Activated CD8-positive, alpha-beta memory T cell treated with anti-CD3 and anti-CD28 coated beads, Interleukin-2, amount 50 U/mL, for 48 hours (primary cell): ENCODE data around the gene NR2F2.

Experiments
- DNase-seq: peaks from one replicate; pipeline ENCODE4 v3.0.0-alpha.2; 2020

Gene NR2F2

GRCh38 chr15:96355568-96356187 is 25.2 kb downstream of the NR2F2 start:
- DNase-seq = no peak

- peak; percentile 92 for DNase-seq
Observed at GRCh38 chr15:96356494-96357455, 26.3 kb downstream of the NR2F2 start.

GRCh38 chr15:96358001-96358801 is 27.7 kb downstream of the NR2F2 start:
- no peak for DNase-seq

GRCh38 chr15:96358821-96359615 is 28.5 kb downstream of the NR2F2 start:
- no peak for DNase-seq

DNA sequence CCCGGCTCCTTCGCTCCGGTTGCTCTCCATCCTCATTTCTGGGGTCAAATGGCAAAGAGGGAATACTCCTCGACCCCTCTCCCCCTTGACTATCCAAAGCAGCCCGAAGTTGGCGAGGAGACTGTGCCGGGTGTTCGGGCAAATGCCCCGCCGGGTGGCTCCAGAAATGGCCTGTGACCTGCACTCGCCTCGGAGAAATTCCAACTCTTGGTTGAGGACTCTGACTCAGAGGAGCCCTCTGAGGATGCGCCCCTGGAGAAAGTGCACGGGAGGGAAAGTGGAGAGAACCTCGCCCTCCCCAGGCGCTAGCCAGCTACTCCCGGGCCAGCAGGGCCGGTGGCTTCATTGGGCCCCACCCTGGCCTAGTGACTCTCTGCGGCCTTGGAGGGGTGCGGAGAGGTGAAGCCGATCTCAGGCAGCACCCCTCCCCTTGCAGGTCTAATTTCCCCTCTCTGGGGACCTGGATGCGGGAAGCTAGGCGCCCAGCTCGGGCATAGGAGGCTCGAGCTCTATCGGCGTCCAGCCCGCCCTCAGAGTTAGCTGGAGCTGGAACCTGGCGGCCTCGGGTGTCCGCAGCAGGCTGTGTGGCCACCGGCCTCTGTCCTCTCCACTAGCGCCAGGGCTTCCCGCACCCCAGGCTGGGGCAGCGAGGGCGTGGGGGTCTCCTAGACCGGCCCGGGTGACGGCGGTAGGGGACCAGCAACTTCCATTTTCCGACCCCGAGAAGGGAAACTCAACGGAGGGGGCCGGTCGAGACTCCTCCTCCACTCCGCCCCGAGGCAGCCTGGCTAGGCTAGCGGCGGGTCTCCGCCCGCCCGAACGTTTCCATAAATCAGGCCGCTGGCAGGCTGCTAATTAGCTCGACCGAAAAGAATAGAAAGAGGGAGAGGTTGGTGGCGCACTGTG is 29.4 kb downstream of the NR2F2 start:
- DNase-seq = no peak

DNA sequence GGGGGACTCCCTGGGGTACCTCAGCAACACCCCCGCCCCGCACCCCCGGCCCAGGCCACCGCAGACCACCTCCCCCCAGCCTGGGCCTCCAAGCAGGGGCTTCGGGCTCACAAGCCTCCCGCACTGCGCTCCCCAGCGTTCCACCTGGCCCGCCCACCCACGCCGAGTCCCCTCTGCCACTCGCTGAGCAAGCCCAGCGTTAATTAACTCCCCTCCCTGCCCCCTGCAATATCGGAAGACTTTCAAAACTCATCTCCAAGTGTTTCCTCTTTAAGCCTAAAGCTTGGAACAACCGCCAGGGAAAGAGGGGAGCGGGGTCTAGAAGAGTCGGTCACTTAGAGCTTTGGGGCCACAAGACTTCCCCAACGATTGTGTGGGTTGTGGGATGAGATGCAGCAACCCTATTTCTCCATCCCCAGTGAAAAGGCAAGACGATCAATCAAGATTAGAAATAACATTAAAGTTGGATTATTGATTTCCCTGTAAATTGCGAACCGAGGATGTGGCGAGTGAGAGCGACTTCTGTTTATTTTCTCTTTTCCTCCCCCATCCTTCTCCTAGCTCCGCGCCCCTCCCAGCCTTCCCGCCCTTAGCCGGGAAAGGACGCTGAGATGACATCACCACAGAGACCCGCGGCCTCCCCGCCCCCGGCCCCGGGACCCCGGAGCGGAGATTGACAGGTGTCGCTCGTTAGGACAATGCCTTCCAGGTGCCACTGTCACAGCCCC is 30.2 kb downstream of the NR2F2 start:
- DNase-seq = no peak

DNA sequence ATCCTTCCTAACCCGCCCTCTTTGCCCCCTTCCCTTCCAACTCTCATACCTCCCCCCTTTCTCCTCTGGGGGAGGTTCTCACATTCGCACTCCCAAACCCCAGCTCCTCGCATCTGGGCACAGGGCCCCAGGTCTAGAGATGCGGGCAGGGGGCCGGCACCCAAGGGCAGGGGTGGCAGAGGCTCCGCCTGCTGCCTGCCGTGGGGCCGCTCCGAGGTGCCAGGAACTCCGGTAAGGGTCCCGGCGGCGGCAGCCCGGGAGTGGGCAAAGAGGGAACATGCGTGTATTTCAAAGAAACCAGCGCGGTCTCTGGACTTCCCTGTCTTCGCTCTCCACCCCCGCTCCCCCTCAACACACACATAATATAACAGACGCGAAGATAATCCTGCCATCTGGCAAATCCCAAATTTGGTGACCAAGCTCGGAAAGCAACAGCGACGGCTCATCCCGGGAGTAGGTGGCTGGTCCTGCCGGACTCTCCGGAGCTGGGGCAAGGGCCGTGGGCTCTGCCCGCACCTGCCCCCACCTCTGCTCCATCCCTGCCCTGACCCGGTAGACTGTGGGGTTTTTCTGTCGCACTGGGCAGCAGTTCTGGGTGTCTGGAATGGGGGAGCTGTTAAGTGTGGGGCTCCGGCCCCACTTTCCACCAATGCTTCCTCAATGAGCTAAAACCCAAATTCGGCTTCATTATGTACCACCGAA is 31.0 kb downstream of the NR2F2 start:
- DNase-seq = no peak

DNA sequence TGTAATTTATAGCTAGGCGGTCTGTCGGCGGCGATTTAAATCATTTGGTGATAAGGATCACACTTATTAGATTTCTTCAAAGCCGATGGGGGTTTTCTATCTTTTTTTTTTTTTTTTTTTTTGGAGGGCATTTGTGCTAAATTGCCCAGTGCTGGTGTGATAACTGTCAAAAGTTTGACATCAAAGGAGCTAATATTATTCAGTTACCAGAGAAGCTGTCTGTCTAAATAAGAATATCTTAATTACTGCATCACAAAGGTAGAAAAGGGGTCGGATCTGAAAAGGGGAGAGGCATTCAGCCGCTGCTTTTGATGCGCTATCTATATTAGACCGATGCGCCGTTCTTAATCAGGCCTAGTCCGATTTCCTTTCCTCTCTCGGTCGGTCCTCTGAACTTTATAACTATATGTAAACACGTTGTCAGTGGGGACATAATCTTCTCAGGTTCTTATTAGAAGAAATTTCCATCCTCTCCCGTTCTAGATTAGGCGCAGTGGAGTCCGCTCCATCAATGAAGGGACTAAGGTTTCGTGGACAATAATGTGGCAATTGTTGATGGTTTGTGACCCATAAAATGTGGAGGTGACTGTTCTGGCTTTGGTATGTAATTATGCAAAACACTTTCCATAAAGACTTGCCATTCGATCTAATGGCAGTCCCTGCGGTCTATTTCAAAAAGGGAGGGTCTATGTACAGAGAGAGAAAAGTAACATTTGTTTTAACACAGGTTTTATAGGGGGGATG is 31.7 kb downstream of the NR2F2 start:
- DNase-seq = no peak

DNA sequence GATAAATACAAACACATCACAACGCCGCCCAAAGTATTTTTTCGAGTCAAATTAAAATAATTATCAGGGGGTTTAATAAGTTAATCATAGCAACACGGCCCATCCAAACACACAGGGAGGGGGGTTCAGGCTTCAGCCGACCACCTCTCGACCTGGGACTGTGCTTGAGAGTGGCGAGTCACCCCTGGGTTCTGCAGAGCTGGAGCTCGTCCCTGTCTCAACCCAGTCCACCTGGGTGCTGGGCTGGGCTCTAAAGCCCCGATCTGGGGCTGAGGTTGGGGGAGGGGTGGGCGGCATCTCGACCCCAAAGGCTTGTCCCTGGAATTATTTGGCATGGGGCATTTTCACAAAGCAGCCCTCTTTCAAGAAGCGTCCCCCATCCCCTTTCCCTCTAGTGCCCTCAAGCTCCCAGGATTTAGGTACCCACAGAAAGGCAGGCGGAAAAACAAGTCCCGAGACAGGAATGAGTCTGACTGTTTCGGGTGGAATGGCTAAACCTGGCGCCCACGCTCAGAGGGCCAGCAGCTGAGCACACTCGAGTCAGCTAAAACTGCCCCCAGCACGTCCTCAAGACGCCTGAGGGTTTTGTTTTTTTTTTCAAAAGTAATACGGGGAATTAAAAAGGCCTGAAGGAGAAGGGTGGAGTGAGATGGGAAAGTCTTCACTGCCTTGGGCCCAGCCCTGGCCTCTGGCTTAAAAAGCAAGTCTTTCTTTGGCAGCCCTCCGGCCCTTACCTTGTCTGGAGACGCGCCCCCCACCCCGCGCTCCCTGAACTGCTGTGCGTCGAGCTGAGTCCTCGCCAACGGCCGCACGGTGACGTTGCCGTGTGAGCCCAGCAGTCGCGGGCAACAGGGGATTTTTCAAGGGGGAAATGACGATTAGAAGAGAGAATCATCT is 32.5 kb downstream of the NR2F2 start:
- no peak for DNase-seq

DNA sequence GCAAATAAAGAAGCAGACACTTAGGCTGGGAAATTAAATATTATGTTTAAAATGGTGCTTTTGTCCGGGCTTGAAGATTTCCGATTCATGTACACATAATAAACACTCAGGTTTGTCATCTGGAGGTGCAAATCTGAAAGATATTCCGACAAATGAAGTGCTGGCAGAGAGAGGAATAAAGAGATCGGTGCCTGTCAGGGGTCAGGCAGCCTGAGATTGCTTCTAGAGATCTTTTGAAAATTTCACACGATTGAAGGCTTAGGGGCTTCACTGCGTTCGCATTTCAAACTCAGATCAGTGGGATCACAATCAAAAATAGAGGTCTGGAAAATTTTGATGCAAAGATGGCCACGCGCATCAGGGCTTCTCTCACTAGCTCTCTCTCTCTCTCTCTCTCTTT is 33.2 kb downstream of the NR2F2 start:
- DNase-seq = no peak

DNA sequence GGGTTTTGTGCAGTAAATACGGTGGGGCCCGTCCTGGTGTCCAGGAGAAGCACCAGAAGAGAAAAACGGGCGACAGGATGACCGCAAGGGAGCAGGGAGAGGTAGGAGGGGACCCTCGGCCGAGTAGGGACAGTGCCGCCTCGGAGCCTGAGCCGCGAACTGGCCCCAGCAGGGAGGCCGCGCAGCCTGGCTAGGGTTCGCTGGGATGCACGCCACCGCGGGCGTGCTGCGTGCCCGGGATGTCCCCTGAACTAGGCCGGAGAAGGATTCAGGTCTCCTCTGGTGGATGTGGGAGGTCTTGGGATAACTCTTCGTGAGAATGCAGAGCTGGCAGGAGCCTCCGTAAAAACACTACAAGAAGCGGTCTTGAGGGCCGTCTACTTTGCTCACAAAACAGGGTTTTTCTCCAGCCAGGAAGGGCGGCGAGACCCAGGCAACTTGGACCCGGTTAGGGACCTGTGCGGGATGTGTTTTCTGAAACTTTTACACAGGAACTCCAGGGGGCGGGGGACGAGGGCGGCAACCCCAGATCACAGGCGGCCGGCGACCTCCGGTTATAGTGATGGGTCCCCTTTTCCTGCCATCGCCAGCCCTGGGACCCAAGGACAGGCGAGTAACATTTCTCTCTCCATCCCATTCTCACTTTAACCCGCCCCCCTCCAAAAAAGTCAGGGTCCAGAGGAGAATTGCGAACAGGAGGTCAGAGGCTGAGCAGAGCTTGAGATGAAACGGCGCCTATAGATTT is 35.5 kb downstream of the NR2F2 start:
- DNase-seq = no peak

- DNase-seq = no peak
Observed at GRCh38 chr15:96366526-96366877, 36.0 kb downstream of the NR2F2 start.

DNA sequence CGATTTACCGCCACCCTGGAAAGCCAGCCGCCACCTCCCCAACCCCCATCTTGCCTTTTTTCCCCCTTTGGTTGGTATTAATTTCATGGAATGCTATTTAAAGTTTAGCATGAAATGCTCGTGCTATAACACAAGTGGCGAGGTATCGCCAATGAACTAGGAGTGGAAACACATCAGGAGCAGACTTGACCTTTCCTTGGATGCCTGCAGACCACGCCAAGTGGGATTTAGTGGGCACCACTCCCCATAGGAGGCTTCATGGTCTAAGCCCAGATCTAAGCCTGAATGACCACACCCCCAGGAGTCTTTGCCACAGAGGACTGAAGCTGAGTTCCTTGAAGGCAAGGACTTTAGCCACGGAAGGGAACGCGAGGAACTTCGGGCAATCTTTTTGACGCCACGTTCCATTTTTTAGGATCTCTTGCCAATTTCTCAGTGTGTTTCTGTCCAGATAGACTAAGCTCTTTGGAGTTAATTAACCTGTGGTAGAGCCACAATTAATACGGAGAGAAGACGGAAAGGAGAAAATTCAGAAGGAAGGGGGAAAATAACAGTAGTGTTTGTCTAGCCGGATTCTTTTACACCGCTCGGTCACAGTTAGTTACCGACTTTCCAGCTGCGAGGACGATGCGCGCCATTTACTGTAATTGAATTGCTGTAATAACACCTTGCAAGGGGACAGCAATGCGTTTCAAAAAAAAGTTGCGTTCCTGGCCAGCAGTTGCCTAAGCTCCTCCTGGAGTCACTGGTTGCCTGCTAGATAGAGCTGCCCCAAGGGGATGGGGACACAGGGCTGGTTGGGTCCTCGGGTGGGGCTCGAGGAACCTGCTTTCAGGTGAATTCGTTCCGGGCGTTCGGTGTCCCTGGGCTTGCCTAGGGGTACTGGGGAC is 37.1 kb downstream of the NR2F2 start:
- no peak for DNase-seq

GRCh38 chr15:96369351-96369750 is 38.9 kb downstream of the NR2F2 start:
- DNase-seq = no peak

DNA sequence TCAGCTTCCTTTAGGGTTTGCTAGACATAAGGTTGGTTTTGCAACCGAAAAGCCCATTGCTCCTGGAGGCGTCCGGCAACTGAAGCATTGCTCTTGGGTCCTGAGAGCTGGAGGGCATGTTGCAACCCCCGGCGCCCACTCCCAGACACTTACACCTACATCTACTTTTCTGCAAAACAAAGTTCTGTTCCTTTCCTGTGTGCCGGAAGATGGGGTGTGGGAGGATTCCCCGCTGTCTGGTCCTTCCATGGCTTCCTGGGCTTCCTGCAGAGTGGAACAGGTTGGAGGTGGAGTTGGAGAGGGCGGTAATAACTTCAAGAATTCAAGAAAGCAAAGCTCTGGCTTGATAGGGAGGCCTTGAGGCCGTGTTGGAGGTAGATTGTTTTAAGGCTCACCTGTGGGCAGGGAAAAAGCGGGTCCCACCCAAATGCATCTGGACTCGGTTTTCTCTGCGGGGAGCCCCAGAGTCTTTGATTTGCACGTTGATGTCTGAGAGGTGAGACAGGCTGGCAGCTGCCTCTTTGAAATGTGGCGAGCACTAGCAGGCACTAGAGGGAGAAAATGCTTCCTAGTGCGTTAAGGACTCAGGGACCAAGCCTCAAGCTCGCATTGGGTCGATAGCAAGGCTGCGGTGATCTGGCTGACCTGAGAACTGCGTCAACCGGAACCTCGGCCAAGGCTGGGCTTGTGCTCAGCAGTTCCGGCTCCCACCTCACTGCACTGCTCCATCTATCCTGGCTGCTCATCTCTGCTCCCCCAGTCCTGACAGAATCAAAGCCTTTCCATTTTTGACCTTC is 39.5 kb downstream of the NR2F2 start:
- DNase-seq = no peak

DNA sequence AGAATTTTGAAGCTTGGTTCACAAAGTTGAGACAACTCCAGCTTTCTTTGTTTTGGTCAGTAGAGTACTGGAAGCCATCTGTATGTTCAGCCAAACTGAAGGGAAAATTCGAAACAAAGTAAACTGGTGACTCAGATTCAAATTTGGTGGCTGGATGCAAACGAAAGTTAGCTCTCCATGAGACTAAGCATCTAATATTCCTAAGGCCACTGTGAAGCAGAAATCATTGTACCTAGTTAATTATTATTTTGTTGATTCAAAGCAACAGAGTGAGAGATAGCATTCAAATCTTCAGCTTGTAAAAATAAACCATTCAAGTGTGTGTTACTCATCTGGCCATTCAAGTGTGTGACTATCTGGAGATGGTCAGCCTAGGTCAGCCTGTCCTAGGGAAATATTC is 42.1 kb downstream of the NR2F2 start:
- DNase-seq = no peak
